Caco-2 (cell line): Measurements from ENCODE around the gene STXBP3. TPM values are rescaled to one million over a fixed set of nuclear protein-coding genes. Genes with fewer than 3 reads are reported as not detected.

Experiments used
- BruUV-seq: library from RNA; stranded (reverse); fragments of 400-500 nt; replicated peaks from 2 replicates; lab custom pipeline; 2021; lab: Mats Ljungman, UMichigan
- CTCF ChIA-PET: fragments of 300-600 bp; sonication (Branson Sonifier 250); formaldehyde crosslinking; loops from one replicate; lab custom pipeline; 2022; ENCODE audit warnings: antibody characterized with exemption; lab: Charles Lee
- POLR2A ChIA-PET: fragments of 300-600 bp; sonication (Branson Sonifier 250); formaldehyde crosslinking; loops from one replicate; lab custom pipeline; 2022; ENCODE audit warnings: antibody characterized with exemption; lab: Charles Lee
- DNase-seq, 2 experiments: peaks; one replicate each; pipeline versions ENCODE4 v3.0.0 to v3.0.0-alpha.2; 2020 to 2022
- H3K27me3 ChIP-seq: replicated peaks from 2 replicates; pipeline ENCODE4 v1.6.0; 2011; ENCODE audit warnings: low read length; ENCODE audit not compliant: control insufficient read depth, insufficient read depth
- H3K36me3 ChIP-seq: 2 replicates; pipeline ENCODE4 v1.5.1; 2011; ENCODE audit warnings: low read length; ENCODE audit not compliant: control insufficient read depth, insufficient read depth
- H3K4me1 ChIP-seq: fragments of 250-450 bp; sonication (Bioruptor Pico); 2 replicates; pipeline ENCODE4 v1.5.1; 2020; ENCODE audit warnings: mild to moderate bottlenecking
- H3K4me3 ChIP-seq: 2 replicates; pipeline ENCODE4 v1.5.1; 2011; ENCODE audit warnings: low read depth, mild to moderate bottlenecking, control low read depth, low read length
- H3K9me3 ChIP-seq: fragments of 250-450 bp; sonication (Bioruptor Pico); 2 replicates; pipeline ENCODE4 v1.5.1; 2020; ENCODE audit warnings: mild to moderate bottlenecking, moderate library complexity
- H3K27ac Mint-ChIP-seq: one replicate; pipeline ENCODE4 v1.8.0; 2022; ENCODE audit warnings: mixed read lengths; ENCODE audit not compliant: unreplicated experiment
- H3K27me3 Mint-ChIP-seq: one replicate; pipeline ENCODE4 v1.8.0; 2022; ENCODE audit warnings: mixed read lengths; ENCODE audit not compliant: insufficient read depth, unreplicated experiment
- H3K36me3 Mint-ChIP-seq: one replicate; pipeline ENCODE4 v1.8.0; 2022; ENCODE audit warnings: mild to moderate bottlenecking, mixed read lengths; ENCODE audit not compliant: insufficient read depth, unreplicated experiment
- H3K4me1 Mint-ChIP-seq: one replicate; pipeline ENCODE4 v1.8.0; 2022; ENCODE audit warnings: low read depth, mixed read lengths; ENCODE audit not compliant: unreplicated experiment
- H3K4me3 Mint-ChIP-seq: one replicate; pipeline ENCODE4 v1.8.0; 2022; ENCODE audit warnings: mild to moderate bottlenecking, moderate library complexity, mixed read lengths; ENCODE audit not compliant: unreplicated experiment
- H3K9me3 Mint-ChIP-seq: one replicate; pipeline ENCODE4 v1.8.0; 2022; ENCODE audit warnings: mixed read lengths; ENCODE audit not compliant: unreplicated experiment
- intact Hi-C: fragments of 100-400 bp; cut with micrococcal nuclease; formaldehyde crosslinking; loops from one replicate; pipeline ENCODE4 v1.10.0; 2022; ENCODE audit not compliant: unreplicated experiment
- total RNA-seq: library from RNA; stranded (reverse); gene quantifications from 2 replicates; pipeline ENCODE4 v1.2.3, GENCODE V29; 2022
- TF ChIP-seq, protein P1 (sequence below), 2 experiments: fragments of 200-600 bp in 1 of 2; IDR thresholded peaks; 1 replicate in 1 of 2; 2 replicates in 1 of 2; pipeline versions ENCODE4 v1.5.1 to v1.8.0; 2011 to 2022; ENCODE audit warnings: antibody characterized with exemption in 1 of 2, control low read depth in 1 of 2, inconsistent platforms in 1 of 2, low read depth in 1 of 2, low read length in 1 of 2, mild to moderate bottlenecking in 1 of 2, moderate library complexity in 1 of 2; ENCODE audit not compliant: insufficient read depth in 1 of 2, severe bottlenecking in 1 of 2, unreplicated experiment in 1 of 2

STXBP3 gene
- total RNA-seq, 1 experiment from 2014 or later = 34.3 TPM

DNA sequence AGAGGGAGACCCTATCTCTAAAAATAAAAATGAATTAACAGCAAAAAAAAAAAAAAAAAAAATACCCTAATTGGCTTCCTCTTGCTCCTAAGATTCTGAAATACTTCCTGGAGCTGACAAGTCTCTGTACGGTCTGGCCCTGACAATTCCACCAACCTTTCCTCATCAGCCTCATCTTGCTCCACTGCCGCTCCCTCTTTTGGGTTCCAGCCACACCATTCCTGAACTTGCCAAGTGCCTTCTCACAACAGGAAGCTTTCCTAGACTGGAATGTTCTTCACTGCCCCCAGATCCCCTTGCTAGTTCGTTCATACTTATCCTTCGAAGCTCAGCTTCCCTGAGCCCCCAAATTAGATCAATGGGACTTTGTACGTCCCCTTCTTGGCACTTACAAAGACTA lies 73.4 kb downstream of the STXBP3 start:
- H3K36me3 Mint-ChIP-seq = no peaks in the 10 kb centered on the region
- no TSS peak for BruUV-seq
- Histone ChIP-seq H3K4me3 (no peak overlapping the region), H3K4me1 (0 out of 2 replicates have a peak, but pooled peaks cover 3% of the 10 kb centered on the region), H3K36me3 (no peaks in the 10 kb centered on the region), H3K9me3 (no peaks in the 10 kb centered on the region), H3K27me3 (no peaks in the 10 kb centered on the region)
- CTCF ChIA-PET = no interaction called here
- TF ChIP-seq, protein P1, sequence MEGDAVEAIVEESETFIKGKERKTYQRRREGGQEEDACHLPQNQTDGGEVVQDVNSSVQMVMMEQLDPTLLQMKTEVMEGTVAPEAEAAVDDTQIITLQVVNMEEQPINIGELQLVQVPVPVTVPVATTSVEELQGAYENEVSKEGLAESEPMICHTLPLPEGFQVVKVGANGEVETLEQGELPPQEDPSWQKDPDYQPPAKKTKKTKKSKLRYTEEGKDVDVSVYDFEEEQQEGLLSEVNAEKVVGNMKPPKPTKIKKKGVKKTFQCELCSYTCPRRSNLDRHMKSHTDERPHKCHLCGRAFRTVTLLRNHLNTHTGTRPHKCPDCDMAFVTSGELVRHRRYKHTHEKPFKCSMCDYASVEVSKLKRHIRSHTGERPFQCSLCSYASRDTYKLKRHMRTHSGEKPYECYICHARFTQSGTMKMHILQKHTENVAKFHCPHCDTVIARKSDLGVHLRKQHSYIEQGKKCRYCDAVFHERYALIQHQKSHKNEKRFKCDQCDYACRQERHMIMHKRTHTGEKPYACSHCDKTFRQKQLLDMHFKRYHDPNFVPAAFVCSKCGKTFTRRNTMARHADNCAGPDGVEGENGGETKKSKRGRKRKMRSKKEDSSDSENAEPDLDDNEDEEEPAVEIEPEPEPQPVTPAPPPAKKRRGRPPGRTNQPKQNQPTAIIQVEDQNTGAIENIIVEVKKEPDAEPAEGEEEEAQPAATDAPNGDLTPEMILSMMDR (IDR thresholded peaks at IDR 0.05; ENCODE audit: insufficient read depth in 1 of 2, low read depth in 1 of 2, low read length in 1 of 2, severe bottlenecking in 1 of 2, unreplicated experiment in 1 of 2) = no peak
- H3K27me3 Mint-ChIP-seq = no peaks in the 10 kb centered on the region
- no peaks in the 10 kb centered on the region for H3K4me1 Mint-ChIP-seq
- no peak overlapping the region for H3K4me3 Mint-ChIP-seq
- no peak overlapping the region for H3K27ac Mint-ChIP-seq
- POLR2A ChIA-PET = no interaction called here
- no peaks in the 10 kb centered on the region for H3K9me3 Mint-ChIP-seq
- intact Hi-C loops = no loop called here
- no peak for DNase-seq

DNA sequence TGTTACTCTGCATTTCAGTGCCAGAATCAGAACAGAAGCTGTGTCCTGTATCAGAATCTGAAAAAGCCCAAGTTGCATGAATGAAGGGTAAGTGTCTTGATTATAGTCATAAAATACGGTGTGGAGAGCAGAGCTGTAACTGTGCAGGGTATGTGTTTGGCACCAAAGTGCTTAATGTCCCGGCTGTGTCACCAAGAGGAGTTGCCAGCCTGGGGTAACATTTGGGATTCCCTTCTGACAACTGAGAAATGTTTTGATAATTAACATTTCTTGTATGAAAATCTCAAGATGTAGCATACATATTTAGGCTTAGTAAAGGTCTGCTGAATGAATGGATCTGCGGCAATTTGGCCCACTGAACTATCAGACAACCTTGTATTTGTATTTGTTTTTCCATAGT lies 77.2 kb downstream of the STXBP3 start:
- ChIA-PET CTCF (no interaction called here), POLR2A (no interaction called here)
- H3K9me3 ChIP-seq = no peaks in the 10 kb centered on the region
- BruUV-seq = no TSS peak
- Mint-ChIP-seq H3K27ac (no peak overlapping the region), H3K27me3 (no peaks in the 10 kb centered on the region), H3K36me3 (no peaks in the 10 kb centered on the region), H3K4me3 (no peak overlapping the region), H3K4me1 (no peaks in the 10 kb centered on the region), H3K9me3 (no peaks in the 10 kb centered on the region)
- H3K36me3 ChIP-seq = no peaks in the 10 kb centered on the region
- peaks cover 4% of the 10 kb centered on the region; the same call in 1 of the 2 replicates for H3K4me1 ChIP-seq
- no peak overlapping the region for H3K4me3 ChIP-seq
- H3K27me3 ChIP-seq = no peaks in the 10 kb centered on the region
- no peak for DNase-seq
- TF ChIP-seq, protein P1 (IDR thresholded peaks at IDR 0.05; ENCODE audit: insufficient read depth in 1 of 2, low read depth in 1 of 2, low read length in 1 of 2, severe bottlenecking in 1 of 2, unreplicated experiment in 1 of 2) = no peak
- intact Hi-C loops = no loop called here

DNA sequence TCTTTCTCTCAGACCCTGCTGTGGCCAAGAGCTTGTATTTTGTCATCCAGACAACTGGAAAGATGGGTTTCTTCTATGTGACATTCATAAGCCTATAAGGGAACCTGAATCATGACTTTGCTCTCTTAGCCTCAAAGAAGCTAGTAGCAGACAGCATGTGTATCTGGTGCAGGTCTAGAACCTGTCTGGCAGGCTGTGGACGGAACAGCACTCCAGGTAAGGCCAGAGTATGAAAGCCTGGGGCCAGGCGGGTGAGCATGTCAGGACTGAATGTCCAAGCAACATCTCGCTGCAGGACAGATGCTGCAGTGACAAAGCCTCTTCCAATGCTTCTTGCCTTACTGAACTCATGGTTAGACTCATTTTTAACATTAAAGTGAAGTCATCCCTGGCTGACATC lies 77.6 kb downstream of the STXBP3 start:
- no peaks in the 10 kb centered on the region for H3K9me3 Mint-ChIP-seq

More for the DNA sequence above, 77.6 kb downstream of the STXBP3 start:
- TF ChIP-seq, protein P1 (IDR thresholded peaks at IDR 0.05; ENCODE audit: insufficient read depth in 1 of 2, low read depth in 1 of 2, low read length in 1 of 2, severe bottlenecking in 1 of 2, unreplicated experiment in 1 of 2) = no peak
- Histone ChIP-seq H3K4me1 (peaks cover 9% of the 10 kb centered on the region; the same call in 1 of the 2 replicates), H3K9me3 (no peaks in the 10 kb centered on the region), H3K4me3 (no peak overlapping the region), H3K27me3 (no peaks in the 10 kb centered on the region), H3K36me3 (no peaks in the 10 kb centered on the region)
- intact Hi-C loops = no loop called here
- Mint-ChIP-seq H3K36me3 (no peaks in the 10 kb centered on the region), H3K4me3 (no peak overlapping the region), H3K27ac (no peak overlapping the region), H3K4me1 (no peaks in the 10 kb centered on the region), H3K27me3 (no peaks in the 10 kb centered on the region)
- no peak for DNase-seq
- ChIA-PET CTCF (no interaction called here), POLR2A (no interaction called here)
- no TSS peak for BruUV-seq
